ENCODE data around the gene CENPP.
A peak's percentile ranks its signal among the peaks of the same experiment; 100 is the strongest.

Gene CENPP

GRCh38 chr9:92325269-92325990, at the start of gene CENPP, which contains the start of gene NOL8:
Gene CENPP (plus strand): TSS chr9:92325953.
Gene NOL8 (minus strand): TSS chr9:92325350. CDS start chr9:92324161, 1,189 bp downstream.
- peak; percentile 68 to 75 for DNase-seq (ENCODE audit: low read depth in 2 of 2)

- DNase-seq (ENCODE audit: low read depth in 2 of 2) = no peak
These were observed 49.3 kb upstream of the CENPP start for GRCh38 chr9:92276331-92277032.

GRCh38 chr9:92278110-92278509, 47.6 kb upstream of the CENPP start:
- DNase-seq (ENCODE audit: low read depth in 2 of 2) = no peak

- no peak for DNase-seq (ENCODE audit: low read depth in 2 of 2)
These were observed 46.5 kb upstream of the CENPP start for GRCh38 chr9:92279302-92279701.

GRCh38 chr9:92289708-92290390, 35.9 kb upstream of the CENPP start:
- DNase-seq (ENCODE audit: low read depth in 2 of 2) = no peak

- DNase-seq (ENCODE audit: low read depth in 2 of 2) = no peak
These were observed 34.8 kb upstream of the CENPP start for GRCh38 chr9:92290785-92291429.

- DNase-seq (ENCODE audit: low read depth in 2 of 2) = no peak
These were observed 34.2 kb upstream of the CENPP start for GRCh38 chr9:92291577-92291976.

GRCh38 chr9:92292338-92293074, 33.2 kb upstream of the CENPP start:
- no peak for DNase-seq (ENCODE audit: low read depth in 2 of 2)

- DNase-seq (ENCODE audit: low read depth in 2 of 2) = no peak
These were observed 32.7 kb upstream of the CENPP start for GRCh38 chr9:92293075-92293354.

- DNase-seq (ENCODE audit: low read depth in 2 of 2) = peak; percentile 99 to 100
These were observed 32.1 kb upstream of the CENPP start, which contains the start of gene IARS1 for GRCh38 chr9:92293452-92294296. Gene IARS1 (minus strand): TSS chr9:92293697. CDS start chr9:92289419, 4,278 bp downstream.

GRCh38 chr9:92294297-92294676, 31.5 kb upstream of the CENPP start:
- DNase-seq (ENCODE audit: low read depth in 2 of 2) = peak in 1 of 2 donors; percentile 0

GRCh38 chr9:92295240-92295790, 30.4 kb upstream of the CENPP start:
- DNase-seq (ENCODE audit: low read depth in 2 of 2) = no peak

- DNase-seq (ENCODE audit: low read depth in 2 of 2) = no peak
These were observed 29.9 kb upstream of the CENPP start for GRCh38 chr9:92295827-92296258.

GRCh38 chr9:92297611-92298010, 28.1 kb upstream of the CENPP start:
- no peak for DNase-seq (ENCODE audit: low read depth in 2 of 2)

- DNase-seq (ENCODE audit: low read depth in 2 of 2) = no peak
These were observed 27.7 kb upstream of the CENPP start for GRCh38 chr9:92298036-92298435.

GRCh38 chr9:92299116-92299515, 26.6 kb upstream of the CENPP start:
- no peak for DNase-seq (ENCODE audit: low read depth in 2 of 2)

GRCh38 chr9:92300936-92301335, 24.8 kb upstream of the CENPP start:
- DNase-seq (ENCODE audit: low read depth in 2 of 2) = no peak

GRCh38 chr9:92308893-92309292, 16.9 kb upstream of the CENPP start:
- DNase-seq (ENCODE audit: low read depth in 2 of 2) = no peak

GRCh38 chr9:92310562-92310961, 15.2 kb upstream of the CENPP start:
- no peak for DNase-seq (ENCODE audit: low read depth in 2 of 2)

- DNase-seq (ENCODE audit: low read depth in 2 of 2) = no peak
These were observed 12.7 kb upstream of the CENPP start for GRCh38 chr9:92312887-92313623.

All from stimulated activated CD8-positive, alpha-beta memory T cell treated with anti-CD3 and anti-CD28 coated beads, Interleukin-15, amount 100 ng/mL, for 48 hours (primary cell).